Measurements from ENCODE around the gene SSBP2. TPM values are rescaled to one million over a fixed set of nuclear protein-coding genes. Genes with fewer than 3 reads are reported as not detected.

The SSBP2 gene
- total RNA-seq, 3 donors from 2014 or later, result 65.5 to 110 (median 76.6) TPM

DNA sequence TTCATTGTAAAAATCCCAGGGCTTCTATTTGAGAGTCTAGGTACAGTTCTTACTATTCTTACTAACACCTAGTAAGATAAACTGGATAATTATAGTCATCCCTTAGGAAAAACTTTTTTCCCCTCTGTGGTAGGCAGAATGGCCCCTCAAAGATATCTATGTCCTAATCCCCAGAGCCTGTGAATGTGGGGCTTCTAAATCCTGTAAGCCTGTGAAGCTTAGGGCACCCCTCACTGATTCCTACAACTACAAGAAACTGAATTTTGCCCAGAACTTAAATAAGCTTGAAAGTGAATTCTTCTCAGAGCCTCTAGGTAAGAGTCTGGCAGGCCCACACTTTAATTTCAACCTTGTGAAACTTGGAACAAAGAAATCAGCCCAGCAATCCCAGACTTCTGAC is 226.9 kb downstream of the SSBP2 start:
- Histone ChIP-seq H3K9me3 (no peaks in the 10 kb centered on the region), H3K4me3 (no peak overlapping the region), H3K27ac (peak overlapping the region; percentile 60 to 65), H3K27me3 (no peaks in the 10 kb centered on the region), H3K36me3 (no peaks in the 10 kb centered on the region), H3K4me1 (no peaks in the 10 kb centered on the region)
- TF ChIP-seq POLR2AphosphoS5 (IDR thresholded peaks at IDR 0.05) (no peak), POLR2A (IDR thresholded peaks at IDR 0.05) (no peak)
- TF ChIP-seq, protein P1, sequence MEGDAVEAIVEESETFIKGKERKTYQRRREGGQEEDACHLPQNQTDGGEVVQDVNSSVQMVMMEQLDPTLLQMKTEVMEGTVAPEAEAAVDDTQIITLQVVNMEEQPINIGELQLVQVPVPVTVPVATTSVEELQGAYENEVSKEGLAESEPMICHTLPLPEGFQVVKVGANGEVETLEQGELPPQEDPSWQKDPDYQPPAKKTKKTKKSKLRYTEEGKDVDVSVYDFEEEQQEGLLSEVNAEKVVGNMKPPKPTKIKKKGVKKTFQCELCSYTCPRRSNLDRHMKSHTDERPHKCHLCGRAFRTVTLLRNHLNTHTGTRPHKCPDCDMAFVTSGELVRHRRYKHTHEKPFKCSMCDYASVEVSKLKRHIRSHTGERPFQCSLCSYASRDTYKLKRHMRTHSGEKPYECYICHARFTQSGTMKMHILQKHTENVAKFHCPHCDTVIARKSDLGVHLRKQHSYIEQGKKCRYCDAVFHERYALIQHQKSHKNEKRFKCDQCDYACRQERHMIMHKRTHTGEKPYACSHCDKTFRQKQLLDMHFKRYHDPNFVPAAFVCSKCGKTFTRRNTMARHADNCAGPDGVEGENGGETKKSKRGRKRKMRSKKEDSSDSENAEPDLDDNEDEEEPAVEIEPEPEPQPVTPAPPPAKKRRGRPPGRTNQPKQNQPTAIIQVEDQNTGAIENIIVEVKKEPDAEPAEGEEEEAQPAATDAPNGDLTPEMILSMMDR (IDR thresholded peaks at IDR 0.05), result no peak
- intact Hi-C loops (cut with DNase I; ENCODE audit: low total_unique reads), result no loop called here
- peak in 1 of 2 donors; percentile 19 for DNase-seq (ENCODE audit: low spot score in 2 of 2)

DNA sequence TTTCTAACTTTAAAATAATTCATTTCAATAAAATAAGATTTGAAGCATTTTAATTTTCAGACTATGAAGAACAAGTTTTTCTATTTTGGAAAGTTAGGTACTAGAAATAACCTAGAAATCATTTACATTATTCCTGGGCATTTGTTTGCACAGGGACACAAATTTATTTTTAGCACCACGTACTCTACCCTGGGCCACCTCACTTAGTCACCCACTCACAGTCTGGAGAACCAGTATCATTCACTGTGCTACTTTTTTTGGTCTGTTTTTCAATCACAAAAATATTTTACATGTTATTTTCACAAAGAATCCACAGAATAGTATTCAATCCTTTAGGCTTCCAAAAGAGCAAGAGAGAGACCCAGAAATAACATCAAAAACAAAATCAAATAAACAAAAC is 228.3 kb downstream of the SSBP2 start:
- TF ChIP-seq, protein P1 (IDR thresholded peaks at IDR 0.05), result no peak
- TF ChIP-seq POLR2AphosphoS5 (IDR thresholded peaks at IDR 0.05) (no peak), POLR2A (IDR thresholded peaks at IDR 0.05) (no peak)
- H3K4me1 ChIP-seq, result no peaks in the 10 kb centered on the region

DNA sequence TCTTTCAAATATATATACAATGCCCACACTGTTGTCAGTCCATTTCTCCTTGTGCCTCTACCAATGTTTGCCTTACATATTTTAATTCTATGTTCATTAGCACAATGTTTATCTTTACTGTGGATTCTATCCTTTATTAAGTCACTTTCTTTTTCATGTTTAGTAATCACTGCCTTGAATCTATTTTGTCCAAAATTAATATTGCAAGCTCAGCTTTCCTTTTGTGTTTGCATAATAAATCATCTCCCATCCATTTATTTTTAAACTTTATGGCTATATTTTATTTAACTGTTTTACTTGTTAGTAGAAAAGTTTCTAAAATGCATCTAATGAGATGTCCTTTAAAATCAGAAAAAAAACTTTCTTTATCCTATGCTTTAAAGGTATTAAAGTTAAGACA is 230.1 kb downstream of the SSBP2 start:
- Histone ChIP-seq H3K27ac (no peak overlapping the region), H3K4me3 (no peak overlapping the region), H3K36me3 (no peaks in the 10 kb centered on the region), H3K4me1 (no peaks in the 10 kb centered on the region), H3K27me3 (no peaks in the 10 kb centered on the region), H3K9me3 (no peaks in the 10 kb centered on the region)
- TF ChIP-seq, protein P1 (IDR thresholded peaks at IDR 0.05), result no peak
- TF ChIP-seq POLR2A (IDR thresholded peaks at IDR 0.05) (no peak), POLR2AphosphoS5 (IDR thresholded peaks at IDR 0.05) (no peak)
- DNase-seq (ENCODE audit: low spot score in 2 of 2), result no peak
- intact Hi-C loops (cut with DNase I; ENCODE audit: low total_unique reads), result no loop called here

More for the DNA sequence above, 228.3 kb downstream of the SSBP2 start:
- no peak for DNase-seq (ENCODE audit: low spot score in 2 of 2)
- Histone ChIP-seq H3K27me3 (no peaks in the 10 kb centered on the region), H3K9me3 (no peaks in the 10 kb centered on the region), H3K27ac (no peak overlapping the region), H3K36me3 (no peaks in the 10 kb centered on the region), H3K4me3 (no peak overlapping the region)
- intact Hi-C loops (cut with DNase I; ENCODE audit: low total_unique reads), result no loop called here

DNA sequence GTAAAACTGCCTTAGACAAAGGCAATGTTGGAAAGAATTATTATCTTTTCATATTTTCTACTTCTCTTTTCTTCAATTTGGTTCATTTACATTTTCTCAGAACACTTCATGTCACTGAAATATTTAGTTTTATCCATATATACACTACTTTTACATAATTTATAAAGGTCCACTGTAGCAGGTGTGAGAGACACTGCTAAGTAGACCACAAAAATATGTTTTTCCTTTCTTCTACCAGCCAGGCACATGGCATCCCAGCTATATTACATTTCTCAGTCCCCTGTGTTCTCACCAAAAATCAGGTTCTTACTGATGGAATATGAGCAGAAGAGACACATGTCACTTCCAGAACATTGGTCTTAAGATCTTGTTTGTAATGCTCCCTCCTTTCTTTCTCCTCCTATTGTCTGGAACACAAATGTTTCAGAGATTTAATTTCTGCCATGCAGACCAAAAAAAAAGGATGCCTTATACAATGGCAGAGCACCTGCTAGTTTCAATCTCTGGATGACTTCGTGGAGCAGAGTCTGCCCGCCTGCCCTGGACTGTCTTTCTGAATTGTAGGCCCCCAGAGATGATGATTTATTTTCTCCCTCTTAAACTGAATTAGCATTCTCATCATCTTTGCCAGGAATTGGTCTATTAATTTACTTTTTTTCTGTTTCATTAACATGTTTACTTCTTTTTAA is 231.5 kb downstream of the SSBP2 start:
- H3K9me3 ChIP-seq, result no peaks in the 10 kb centered on the region
- no peak overlapping the region for H3K27ac ChIP-seq
- intact Hi-C loops (cut with DNase I; ENCODE audit: low total_unique reads), result no loop called here
- no peak for DNase-seq (ENCODE audit: low spot score in 2 of 2)
- H3K4me1 ChIP-seq, result no peaks in the 10 kb centered on the region
- H3K27me3 ChIP-seq, result no peaks in the 10 kb centered on the region
- TF ChIP-seq, protein P1 (IDR thresholded peaks at IDR 0.05), result no peak
- TF ChIP-seq POLR2A (IDR thresholded peaks at IDR 0.05) (no peak), POLR2AphosphoS5 (IDR thresholded peaks at IDR 0.05) (no peak)
- no peaks in the 10 kb centered on the region for H3K36me3 ChIP-seq
- no peak overlapping the region for H3K4me3 ChIP-seq

DNA sequence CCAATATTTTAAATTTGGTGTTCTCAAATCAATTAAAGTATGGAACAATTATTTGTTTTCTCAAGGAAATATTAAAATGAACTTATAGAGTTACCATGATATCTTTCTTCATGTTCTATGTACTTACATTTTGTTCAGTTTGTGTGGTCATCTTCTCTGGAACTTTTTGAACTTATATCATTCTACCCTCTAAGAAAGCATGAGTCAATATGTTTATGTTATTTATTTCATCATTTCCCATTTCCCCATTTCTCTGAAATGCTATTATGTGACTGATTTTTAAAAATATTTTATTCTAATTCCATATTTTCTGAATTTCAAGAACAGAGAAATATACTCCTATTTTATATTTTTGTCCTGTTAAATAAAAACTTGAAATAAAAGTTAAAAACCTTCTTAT is 233.4 kb downstream of the SSBP2 start:
- no peaks in the 10 kb centered on the region for H3K9me3 ChIP-seq
- no peak overlapping the region for H3K27ac ChIP-seq
- no peak overlapping the region for H3K4me3 ChIP-seq
- H3K27me3 ChIP-seq, result no peaks in the 10 kb centered on the region
- intact Hi-C loops (cut with DNase I; ENCODE audit: low total_unique reads), result no loop called here
- H3K4me1 ChIP-seq, result no peaks in the 10 kb centered on the region
- no peak for DNase-seq (ENCODE audit: low spot score in 2 of 2)
- TF ChIP-seq, protein P1 (IDR thresholded peaks at IDR 0.05), result no peak
- no peak for TF ChIP-seq POLR2AphosphoS5 (IDR thresholded peaks at IDR 0.05)
- no peak for TF ChIP-seq POLR2A (IDR thresholded peaks at IDR 0.05)
- no peaks in the 10 kb centered on the region for H3K36me3 ChIP-seq
